Measurements from ENCODE around the gene KCNT1. TPM values are rescaled to one million over a fixed set of nuclear protein-coding genes. Genes with fewer than 3 reads are reported as not detected.

The KCNT1 gene
- polyA plus RNA-seq, 1 experiment = not detected

DNA sequence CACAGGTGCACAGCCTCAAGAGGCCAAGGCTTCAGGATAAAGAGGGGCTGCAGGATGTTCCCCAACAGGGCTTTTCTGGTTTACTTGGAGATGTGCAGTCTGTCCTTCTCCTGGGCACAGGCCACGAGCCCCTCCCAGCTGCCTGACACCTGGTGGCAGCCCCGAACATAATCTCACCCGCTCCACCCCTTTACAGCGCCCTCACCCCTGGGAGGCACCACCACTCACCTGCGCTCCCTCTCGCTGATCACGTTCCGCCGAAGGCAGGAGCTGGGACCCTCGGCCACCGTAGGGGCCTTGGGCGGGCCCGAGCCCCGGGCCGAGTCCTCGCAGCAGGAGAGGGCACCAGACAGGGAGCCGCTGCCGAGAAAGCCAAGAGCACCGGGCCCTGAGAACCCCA is 3.2 kb upstream of the KCNT1 start:
- ChIA-PET POLR2A (no interaction called here), CTCF (no interaction called here)

DNA sequence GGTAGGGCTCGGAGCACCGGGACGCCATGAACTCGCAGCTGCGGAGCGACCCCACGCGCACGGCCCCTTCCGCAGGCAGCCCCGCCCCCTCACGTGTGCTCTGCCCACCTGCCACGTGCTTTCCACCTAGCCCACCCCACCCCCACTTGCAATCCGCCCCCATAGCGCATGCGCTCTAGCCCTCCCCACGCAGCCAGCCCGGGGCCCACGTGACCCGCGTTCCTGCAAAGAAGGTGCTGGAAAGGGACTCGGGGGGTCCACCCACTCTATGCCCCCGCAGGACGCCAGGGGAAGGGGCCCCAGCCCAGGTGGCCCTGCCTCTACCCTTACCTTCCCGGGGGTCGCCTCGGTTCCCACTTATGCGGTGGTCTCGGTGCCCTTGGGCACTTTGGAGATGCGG is 2.5 kb upstream of the KCNT1 start, which contains the start of gene SOHLH1:
SOHLH1 (minus strand) TSS at position 42 of the 400 bp plus-strand sequence; CDS start at position 28, 14 bp downstream.
- ChIA-PET CTCF (no interaction called here), POLR2A (no interaction called here)
- Histone ChIP-seq H3K4me3 (ENCODE audit: low read depth, low read length) (no peak within 1 kb of the TSS), H3K36me3 (ENCODE audit: control insufficient read depth, insufficient read depth, low read length) (no peaks in the 10 kb centered on the region), H3K27me3 (ENCODE audit: control insufficient read depth, insufficient read depth, low read length) (peaks cover 3% of the 10 kb centered on the region; the same call in 1 of the 2 replicates)
- TF ChIP-seq, protein P1, sequence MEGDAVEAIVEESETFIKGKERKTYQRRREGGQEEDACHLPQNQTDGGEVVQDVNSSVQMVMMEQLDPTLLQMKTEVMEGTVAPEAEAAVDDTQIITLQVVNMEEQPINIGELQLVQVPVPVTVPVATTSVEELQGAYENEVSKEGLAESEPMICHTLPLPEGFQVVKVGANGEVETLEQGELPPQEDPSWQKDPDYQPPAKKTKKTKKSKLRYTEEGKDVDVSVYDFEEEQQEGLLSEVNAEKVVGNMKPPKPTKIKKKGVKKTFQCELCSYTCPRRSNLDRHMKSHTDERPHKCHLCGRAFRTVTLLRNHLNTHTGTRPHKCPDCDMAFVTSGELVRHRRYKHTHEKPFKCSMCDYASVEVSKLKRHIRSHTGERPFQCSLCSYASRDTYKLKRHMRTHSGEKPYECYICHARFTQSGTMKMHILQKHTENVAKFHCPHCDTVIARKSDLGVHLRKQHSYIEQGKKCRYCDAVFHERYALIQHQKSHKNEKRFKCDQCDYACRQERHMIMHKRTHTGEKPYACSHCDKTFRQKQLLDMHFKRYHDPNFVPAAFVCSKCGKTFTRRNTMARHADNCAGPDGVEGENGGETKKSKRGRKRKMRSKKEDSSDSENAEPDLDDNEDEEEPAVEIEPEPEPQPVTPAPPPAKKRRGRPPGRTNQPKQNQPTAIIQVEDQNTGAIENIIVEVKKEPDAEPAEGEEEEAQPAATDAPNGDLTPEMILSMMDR (IDR thresholded peaks at IDR 0.05; ENCODE audit: insufficient read depth, low read depth, low read length) = no peak
- DNase-seq (ENCODE audit: low read depth) = no peak

More for the DNA sequence above, 3.2 kb upstream of the KCNT1 start:
- no peaks in the 10 kb centered on the region for H3K36me3 ChIP-seq (ENCODE audit: control insufficient read depth, insufficient read depth, low read length)
- no peak for DNase-seq (ENCODE audit: low read depth)
- TF ChIP-seq, protein P1 (IDR thresholded peaks at IDR 0.05; ENCODE audit: insufficient read depth, low read depth, low read length) = no peak
- H3K4me3 ChIP-seq (ENCODE audit: low read depth, low read length) = no peak overlapping the region
- peaks cover 3% of the 10 kb centered on the region; the same call in 1 of the 2 replicates for H3K27me3 ChIP-seq (ENCODE audit: control insufficient read depth, insufficient read depth, low read length)

DNA sequence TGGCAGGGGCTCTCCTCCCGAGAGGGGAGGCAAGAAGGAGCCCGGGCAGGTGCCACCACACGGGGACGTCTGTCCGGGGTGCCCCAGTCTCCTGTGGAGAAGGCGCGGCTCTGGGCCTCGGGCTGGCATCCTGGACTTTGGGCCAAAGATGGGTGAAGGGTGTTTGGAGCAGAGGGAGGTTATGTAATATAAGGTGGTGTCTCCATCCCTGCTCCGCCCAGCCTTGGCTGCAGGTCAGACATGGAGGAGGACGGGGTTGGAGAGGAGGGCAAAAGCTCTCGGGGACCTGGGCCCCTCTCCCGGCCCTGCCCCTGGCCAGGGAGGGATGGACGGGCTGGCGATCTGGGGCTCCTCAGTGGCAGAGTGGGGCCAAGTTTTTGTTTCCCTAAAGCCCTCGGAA is 1.5 kb upstream of the KCNT1 start:
- CTCF ChIA-PET = no interaction called here

DNA sequence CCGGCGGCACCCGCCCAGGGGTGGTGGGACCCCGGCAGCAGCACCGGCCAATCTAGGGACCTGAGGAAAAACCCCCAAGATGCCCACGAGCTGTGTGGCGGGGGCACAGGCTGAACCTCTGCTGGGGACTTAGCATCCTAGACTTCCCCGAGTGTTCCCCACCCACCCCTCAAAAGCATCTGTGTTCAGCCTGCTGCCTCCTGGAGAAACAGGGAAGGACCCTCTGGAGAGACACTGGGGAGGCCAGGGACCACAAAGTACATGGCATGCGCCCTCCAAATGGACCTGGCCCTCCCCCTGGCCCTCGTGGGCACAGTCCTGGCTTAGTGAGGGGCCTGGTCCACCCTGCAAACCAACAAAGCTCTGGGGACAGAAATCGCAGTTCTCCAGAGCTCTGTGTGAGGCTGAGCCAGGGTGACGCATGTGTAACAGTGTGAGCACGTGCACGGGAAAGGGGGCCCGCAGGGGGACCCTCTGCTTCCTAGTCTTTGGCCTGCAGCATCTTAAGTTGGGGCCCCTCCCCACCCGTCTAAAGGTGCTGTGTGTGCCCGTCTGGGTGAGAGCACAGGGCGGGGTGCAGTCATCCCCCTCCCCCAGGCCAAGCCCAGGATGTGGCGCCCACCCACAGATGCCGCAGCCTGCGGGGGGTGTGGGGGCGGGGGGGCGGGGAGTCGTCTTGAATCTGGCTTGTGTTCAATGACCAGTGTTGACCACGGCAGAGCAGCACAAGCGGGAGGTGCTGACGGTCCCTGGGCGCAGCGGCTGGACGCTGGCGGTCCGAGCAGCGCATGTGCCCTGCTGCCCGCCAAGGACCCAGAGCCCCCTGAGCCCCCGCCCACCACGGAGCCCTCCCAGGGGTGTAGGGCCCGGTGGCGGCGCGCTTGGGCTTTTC is 672 bp upstream of the KCNT1 start:
- no peak for DNase-seq (ENCODE audit: low read depth)
- TF ChIP-seq, protein P1 (IDR thresholded peaks at IDR 0.05; ENCODE audit: insufficient read depth, low read depth, low read length) = no peak
- Histone ChIP-seq H3K4me3 (ENCODE audit: low read depth, low read length) (no peak overlapping the region; the same call in 1 of the 2 replicates), H3K27me3 (ENCODE audit: control insufficient read depth, insufficient read depth, low read length) (peaks cover 3% of the 10 kb centered on the region; the same call in 1 of the 2 replicates), H3K36me3 (ENCODE audit: control insufficient read depth, insufficient read depth, low read length) (no peaks in the 10 kb centered on the region)
- ChIA-PET CTCF (interaction anchor here (0.7 to 0.9 kb wide), 2 partner anchors 12 to 29 kb away, joined by 3 read pairs; no protein-coding TSS in a partner anchor), POLR2A (no interaction called here)

More for the DNA sequence above, 1.5 kb upstream of the KCNT1 start:
- POLR2A ChIA-PET = no interaction called here
- Histone ChIP-seq H3K27me3 (ENCODE audit: control insufficient read depth, insufficient read depth, low read length) (peaks cover 3% of the 10 kb centered on the region; the same call in 1 of the 2 replicates), H3K36me3 (ENCODE audit: control insufficient read depth, insufficient read depth, low read length) (no peaks in the 10 kb centered on the region), H3K4me3 (ENCODE audit: low read depth, low read length) (no peak overlapping the region)
- no peak for DNase-seq (ENCODE audit: low read depth)
- TF ChIP-seq, protein P1 (IDR thresholded peaks at IDR 0.05; ENCODE audit: insufficient read depth, low read depth, low read length) = no peak

DNA sequence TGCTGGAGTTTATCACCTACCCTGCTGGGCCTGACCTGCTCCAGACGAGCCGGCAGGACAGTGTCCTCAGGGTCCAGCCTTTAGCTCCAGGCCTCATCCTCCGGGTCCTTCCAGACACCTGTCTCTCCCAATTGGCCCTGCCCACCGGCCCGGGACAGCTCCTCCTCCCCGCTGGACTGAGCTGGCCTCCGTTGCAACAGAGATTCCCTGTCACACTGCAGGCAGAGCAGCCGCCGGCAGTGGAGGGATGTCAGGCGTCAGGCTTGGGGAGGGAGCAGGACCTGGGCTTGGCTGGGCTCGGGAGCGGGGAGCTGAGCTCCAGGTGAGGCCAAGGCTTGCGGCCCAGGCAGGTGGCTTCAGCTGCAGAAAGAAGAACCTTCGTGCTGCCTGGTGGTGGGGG is 1.7 kb downstream of the KCNT1 start:
- Histone ChIP-seq H3K27me3 (ENCODE audit: control insufficient read depth, insufficient read depth, low read length) (peaks cover 3% of the 10 kb centered on the region; the same call in 1 of the 2 replicates), H3K4me3 (ENCODE audit: low read depth, low read length) (no peak overlapping the region), H3K36me3 (ENCODE audit: control insufficient read depth, insufficient read depth, low read length) (no peaks in the 10 kb centered on the region)
- ChIA-PET POLR2A (no interaction called here), CTCF (no interaction called here)
- TF ChIP-seq, protein P1 (IDR thresholded peaks at IDR 0.05; ENCODE audit: insufficient read depth, low read depth, low read length) = no peak
- no peak for DNase-seq (ENCODE audit: low read depth)

Data from BJ (cell line).